Naive thymus-derived CD4-positive, alpha-beta T cell (primary cell): ENCODE data around the gene FBXW7. TPM values are rescaled to one million over a fixed set of nuclear protein-coding genes. Genes with fewer than 3 reads are reported as not detected.

Source experiments
- ATAC-seq: fragments of 150-1000 bp; cut with Tn5 transposase; 2 replicates; pipeline ENCODE4 v1.10.0; 2021; ENCODE audit warnings: mild to moderate bottlenecking, moderate library complexity
- CTCF ChIA-PET: fragments of 350-600 bp; sonication (Branson Sonifier 250); formaldehyde crosslinking; loops from one replicate; lab custom pipeline; 2021; ENCODE audit warnings: antibody characterized with exemption; lab: Charles Lee
- POLR2A ChIA-PET: fragments of 350-600 bp; sonication (Branson Sonifier 250); formaldehyde crosslinking; loops from one replicate; lab custom pipeline; 2021; ENCODE audit warnings: antibody characterized with exemption, inconsistent platforms; lab: Charles Lee
- DNase-seq, 9 donors: peaks; one replicate each; pipeline versions ENCODE4 v3.0.0 to v3.0.0-alpha.2; 2020 to 2022; ENCODE audit warnings: mixed read lengths in 1 of 9
- H3K27ac ChIP-seq: one replicate; pipeline ENCODE4 v1.7.0; 2013; ENCODE audit warnings: mild to moderate bottlenecking, low read depth, low read length, moderate library complexity
- H3K27me3 ChIP-seq, 2 donors: one replicate each; pipeline ENCODE4 v1.7.0; 2013; ENCODE audit warnings: low read length in 2 of 2, mild to moderate bottlenecking in 2 of 2, moderate library complexity in 2 of 2; ENCODE audit not compliant: control insufficient read depth in 2 of 2, insufficient read depth in 2 of 2
- H3K36me3 ChIP-seq, 3 experiments: 1 replicate in 2 of 3; 2 replicates in 1 of 3; pipeline ENCODE4 v1.7.0; 2013; ENCODE audit warnings: low read length in 3 of 3, mild to moderate bottlenecking in 3 of 3, moderate library complexity in 1 of 3; ENCODE audit not compliant: insufficient read depth in 3 of 3, control insufficient read depth in 2 of 3
- H3K4me1 ChIP-seq, 2 donors: one replicate each; pipeline ENCODE4 v1.7.0; 2013; ENCODE audit warnings: low read length in 2 of 2, mild to moderate bottlenecking in 2 of 2, moderate library complexity in 1 of 2; ENCODE audit not compliant: control insufficient read depth in 2 of 2, insufficient read depth in 2 of 2
- H3K4me3 ChIP-seq: 2 replicates; pipeline ENCODE4 v1.7.0; 2013; ENCODE audit warnings: mild to moderate bottlenecking, low read length
- H3K9me3 ChIP-seq, 3 experiments: 1 replicate in 2 of 3; 2 replicates in 1 of 3; pipeline ENCODE4 v1.7.0; 2013; ENCODE audit warnings: low read length in 3 of 3; ENCODE audit not compliant: control insufficient read depth in 2 of 3
- H3K27ac Mint-ChIP-seq, 9 donors: one replicate each; pipeline ENCODE4 v1.8.0; 2020 to 2022; ENCODE audit warnings: mixed read lengths in 9 of 9, mild to moderate bottlenecking in 8 of 9, moderate library complexity in 5 of 9, inconsistent platforms in 2 of 9
- H3K27me3 Mint-ChIP-seq, 5 donors: one replicate each; pipeline ENCODE4 v1.8.0; 2021 to 2022; ENCODE audit warnings: mixed read lengths in 5 of 5, mild to moderate bottlenecking in 1 of 5
- H3K36me3 Mint-ChIP-seq, 5 donors: one replicate each; pipeline ENCODE4 v1.8.0; 2020 to 2022; ENCODE audit warnings: mixed read lengths in 5 of 5, mild to moderate bottlenecking in 3 of 5, inconsistent platforms in 1 of 5
- H3K4me1 Mint-ChIP-seq, 7 donors: one replicate each; pipeline ENCODE4 v1.8.0; 2020 to 2022; ENCODE audit warnings: mixed read lengths in 7 of 7, mild to moderate bottlenecking in 3 of 7, inconsistent platforms in 1 of 7
- H3K4me3 Mint-ChIP-seq, 10 donors: one replicate each; pipeline ENCODE4 v1.8.0; 2020 to 2022; ENCODE audit warnings: mild to moderate bottlenecking in 10 of 10, mixed read lengths in 10 of 10, moderate library complexity in 6 of 10, inconsistent platforms in 2 of 10
- H3K9me3 Mint-ChIP-seq, 11 donors: one replicate each; pipeline ENCODE4 v1.8.0; 2020 to 2022; ENCODE audit warnings: mixed read lengths in 11 of 11, mild to moderate bottlenecking in 4 of 11, inconsistent platforms in 1 of 11, moderate library complexity in 1 of 11
- intact Hi-C, 2 donors: fragments of 100-400 bp; cut with micrococcal nuclease; formaldehyde crosslinking; loops; one replicate each; pipeline ENCODE4 v1.15.1; 2023
- polyA plus RNA-seq, 2 donors: library from polyadenylated mRNA; unstranded; fragments of 300-500 nt; fragmentation: Illumina TruSeq; gene quantifications; one replicate each; pipeline ENCODE4 v1.2.3, GENCODE V29; 2021
- total RNA-seq, 6 experiments: library from RNA in 5 of 6; stranded (reverse) in 5 of 6; gene quantifications; 1 replicate in 5 of 6; 2 replicates in 1 of 6; pipeline ENCODE4 v1.2.3 and lab custom pipeline; 2021 to 2026

The FBXW7 gene
- total and polyA plus RNA-seq, 7 experiments from 2014 or later: 40.4 to 139 (median 114) TPM

DNA sequence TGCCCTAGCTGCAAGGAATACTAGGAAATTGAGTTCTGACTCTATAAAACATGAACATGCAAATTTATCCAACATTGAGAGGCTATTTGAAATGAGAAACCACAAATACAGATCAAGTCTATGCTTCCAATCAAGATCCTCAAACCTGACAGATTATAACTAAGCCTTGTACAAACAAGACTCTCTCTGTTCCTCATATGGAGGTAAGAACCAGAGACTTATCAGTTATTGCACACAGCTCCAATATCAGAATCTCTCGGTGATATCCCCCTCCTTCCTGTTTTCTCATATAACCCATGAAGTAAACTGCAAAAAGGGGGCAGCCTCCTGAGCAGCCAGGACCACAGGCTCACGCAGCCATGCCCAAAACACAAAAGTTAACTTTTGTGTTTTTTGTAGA, 36.5 kb downstream of the FBXW7 start:
- Histone ChIP-seq H3K27ac (no peak overlapping the region), H3K27me3 (no peaks in the 10 kb centered on the region), H3K4me3 (no peak overlapping the region), H3K9me3 (no peaks in the 10 kb centered on the region), H3K36me3 (no peaks in the 10 kb centered on the region), H3K4me1 (no peaks in the 10 kb centered on the region)
- H3K36me3 Mint-ChIP-seq: peaks cover 0 to 10% (median 6%) of the 10 kb centered on the region in 5 donors
- ATAC-seq (no peak), DNase-seq (no peak)
- POLR2A ChIA-PET: interaction anchor here (0.7 to 0.9 kb wide), 2 partner anchors 143 to 177 kb away, joined by 3 read pairs; no protein-coding TSS in a partner anchor
- H3K27ac Mint-ChIP-seq: no peak overlapping the region
- H3K4me3 Mint-ChIP-seq: no peak overlapping the region
- CTCF ChIA-PET: interaction anchor here (0.8 to 10.5 kb wide), 5 partner anchors 13 to 649 kb away, joined by 3 to 167 read pairs (median 4); no protein-coding TSS in a partner anchor
- H3K27me3 Mint-ChIP-seq: no peaks in the 10 kb centered on the region
- H3K4me1 Mint-ChIP-seq: peaks cover 20 to 52% (median 47%) of the 10 kb centered on the region in 7 donors
- no peaks in the 10 kb centered on the region for H3K9me3 Mint-ChIP-seq
- intact Hi-C loops: no loop called here

GRCh38 chr4:152494020-152494419, 41.9 kb downstream of the FBXW7 start:
- H3K36me3 ChIP-seq: no peaks in the 10 kb centered on the region
- peaks cover 5 to 30% (median 19%) of the 10 kb centered on the region in 5 donors for H3K36me3 Mint-ChIP-seq
- no peak overlapping the region for H3K27ac ChIP-seq
- no peak overlapping the region for H3K4me3 Mint-ChIP-seq
- peaks cover 42 to 73% (median 56%) of the 10 kb centered on the region in 7 donors for H3K4me1 Mint-ChIP-seq
- peak overlapping the region in 1 of 9 donors; percentile 4 for H3K27ac Mint-ChIP-seq
- ChIA-PET CTCF (no interaction called here), POLR2A (no interaction called here)
- intact Hi-C loops: loop anchor here in 1 of 2 donors (5.0 kb wide), 1 partner anchor 42 kb away; no protein-coding TSS in a partner anchor
- H3K27me3 Mint-ChIP-seq: no peaks in the 10 kb centered on the region
- no peak overlapping the region for H3K4me3 ChIP-seq
- ATAC-seq (no peak), DNase-seq (no peak)
- H3K4me1 ChIP-seq: no peaks in the 10 kb centered on the region
- no peaks in the 10 kb centered on the region for H3K9me3 Mint-ChIP-seq
- no peaks in the 10 kb centered on the region for H3K27me3 ChIP-seq
- no peaks in the 10 kb centered on the region for H3K9me3 ChIP-seq

- H3K9me3 Mint-ChIP-seq: peaks cover 0 to 2% (median 0%) of the 10 kb centered on the region in 11 donors
- no peaks in the 10 kb centered on the region for H3K9me3 ChIP-seq
- H3K4me1 ChIP-seq: peaks cover 0 to 13% of the 10 kb centered on the region in 2 donors
- H3K4me3 ChIP-seq: no peak overlapping the region
- no peaks in the 10 kb centered on the region for H3K27me3 ChIP-seq
- ChIA-PET CTCF (no interaction called here), POLR2A (no interaction called here)
- DNase-seq (no peak), ATAC-seq (no peak)
- H3K4me3 Mint-ChIP-seq: no peak overlapping the region
- intact Hi-C loops: no loop called here
- no peak overlapping the region for H3K27ac Mint-ChIP-seq
- peaks cover 0 to 3% (median 0%) of the 10 kb centered on the region in 3 experiments for H3K36me3 ChIP-seq
- peaks cover 5 to 14% (median 7%) of the 10 kb centered on the region in 5 donors for H3K36me3 Mint-ChIP-seq
- peaks cover 41 to 70% (median 59%) of the 10 kb centered on the region in 7 donors for H3K4me1 Mint-ChIP-seq
- no peaks in the 10 kb centered on the region for H3K27me3 Mint-ChIP-seq
- H3K27ac ChIP-seq: no peak overlapping the region
Measured at GRCh38 chr4:152488246-152488645, 47.6 kb downstream of the FBXW7 start.

DNA sequence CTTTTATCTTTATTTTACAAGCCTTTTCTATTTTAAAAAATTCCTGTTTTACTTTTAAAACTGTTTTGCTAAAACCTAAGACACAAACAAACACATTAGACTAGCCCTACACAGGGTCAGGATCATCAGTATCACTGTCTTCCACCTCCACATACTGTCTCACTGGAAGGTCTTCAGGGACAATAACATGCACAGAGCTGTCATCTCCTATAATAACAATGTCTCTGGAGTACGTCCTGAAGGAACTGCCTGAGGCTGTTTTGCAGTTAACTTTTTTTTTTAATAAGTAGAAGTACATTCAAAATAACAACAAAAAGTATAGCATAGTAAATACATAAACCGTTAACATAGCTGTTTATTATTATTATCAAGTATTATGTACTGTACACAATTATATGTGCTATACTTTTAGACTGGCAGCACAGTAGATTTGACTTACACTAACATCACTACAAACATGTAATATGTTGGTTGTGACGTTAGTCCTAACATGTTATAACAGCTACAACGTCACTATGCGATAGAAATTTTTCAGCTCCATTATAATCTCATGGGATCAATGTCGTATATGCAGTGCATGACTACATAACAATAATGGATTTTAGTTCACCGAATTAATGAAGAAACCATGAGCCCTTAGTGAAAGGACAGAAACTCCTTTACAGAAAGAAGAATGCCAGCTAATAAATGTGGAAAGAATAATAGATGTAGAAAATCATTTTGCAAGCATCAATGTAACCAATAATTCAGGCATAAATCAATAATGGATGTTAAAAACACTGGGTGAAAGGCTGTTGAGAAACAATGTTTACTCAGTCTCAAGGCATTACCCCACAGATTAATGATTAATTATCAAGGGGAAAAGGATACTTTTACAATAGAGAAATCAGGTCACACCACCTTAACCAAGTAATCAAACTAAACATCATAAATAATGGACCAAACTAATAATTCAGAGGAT, 49.2 kb downstream of the FBXW7 start:
- H3K27me3 ChIP-seq: no peaks in the 10 kb centered on the region
- Mint-ChIP-seq H3K4me1 (peaks cover 35 to 57% (median 50%) of the 10 kb centered on the region in 7 donors), H3K27me3 (no peaks in the 10 kb centered on the region), H3K36me3 (peaks cover 0 to 16% (median 8%) of the 10 kb centered on the region in 5 donors), H3K4me3 (peak overlapping the region in 1 of 10 donors; percentile 48), H3K9me3 (peaks cover 0 to 3% (median 0%) of the 10 kb centered on the region in 11 donors), H3K27ac (peak overlapping the region in 3 of 9 donors; percentile 21 to 79 (median 34))
- peaks cover 0 to 3% (median 0%) of the 10 kb centered on the region in 3 experiments for H3K36me3 ChIP-seq
- ATAC-seq (no peak), DNase-seq (no peak)
- intact Hi-C loops: loop anchor here in 1 of 2 donors (2.0 kb wide), 1 partner anchor 16 kb away; no protein-coding TSS in a partner anchor
- POLR2A ChIA-PET: interaction anchor here (0.6 kb wide), 1 partner anchor 579 kb away, joined by 4 read pairs; no protein-coding TSS in a partner anchor
- peaks cover 0 to 13% of the 10 kb centered on the region in 2 donors for H3K4me1 ChIP-seq
- CTCF ChIA-PET: interaction anchor here (0.7 to 1.4 kb wide), 2 partner anchors 12 to 15 kb away, joined by 3 to 5 read pairs; no protein-coding TSS in a partner anchor
- H3K9me3 ChIP-seq: no peaks in the 10 kb centered on the region
- H3K27ac ChIP-seq: no peak overlapping the region
- H3K4me3 ChIP-seq: no peak overlapping the region

DNA sequence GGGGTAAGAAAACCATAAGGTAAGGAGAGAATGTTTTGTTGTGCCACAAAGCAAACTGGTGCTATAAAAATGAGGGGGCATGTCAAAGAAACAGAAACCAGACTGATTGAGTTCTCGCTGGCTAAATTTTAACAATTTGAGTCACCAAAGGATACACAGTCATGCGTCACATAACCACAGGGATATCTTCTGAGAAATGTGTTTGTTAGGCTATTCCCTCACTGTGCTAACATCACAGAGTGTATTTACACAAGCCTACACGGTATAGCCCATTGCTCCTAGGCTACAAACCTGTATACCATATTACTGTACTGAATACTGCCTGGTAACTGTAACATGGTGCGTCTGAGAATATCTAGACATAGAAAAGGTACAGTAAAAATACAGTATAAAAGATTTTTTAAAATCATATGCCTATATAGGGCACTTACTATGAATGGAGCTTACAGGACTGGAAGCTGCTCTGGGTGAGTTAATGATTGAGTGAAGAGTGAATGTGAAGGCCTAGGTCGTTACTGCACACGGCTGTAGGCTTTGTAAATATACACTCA, 50.1 kb downstream of the FBXW7 start:
- CTCF ChIA-PET: interaction anchor here (1.4 kb wide), 1 partner anchor 16 kb away, joined by 5 read pairs; no protein-coding TSS in a partner anchor
- Histone ChIP-seq H3K36me3 (peaks cover 0 to 3% (median 0%) of the 10 kb centered on the region in 3 experiments), H3K9me3 (no peaks in the 10 kb centered on the region), H3K4me3 (no peak overlapping the region), H3K27ac (no peak overlapping the region), H3K27me3 (no peaks in the 10 kb centered on the region), H3K4me1 (peaks cover 0 to 13% of the 10 kb centered on the region in 2 donors)
- H3K27me3 Mint-ChIP-seq: no peaks in the 10 kb centered on the region
- POLR2A ChIA-PET: no interaction called here
- peaks cover 4 to 25% (median 12%) of the 10 kb centered on the region in 5 donors for H3K36me3 Mint-ChIP-seq
- peaks cover 0 to 4% (median 1%) of the 10 kb centered on the region in 11 donors for H3K9me3 Mint-ChIP-seq
- intact Hi-C loops: loop anchor here (1.0 to 2.0 kb wide), 6 partner anchors 15 to 386 kb away; partner anchors contain the start of genes ARFIP1 (in 1 of the 2), FBXW7 (in 1 of the 2) and TIGD4 (in 1 of the 2)
- H3K4me3 Mint-ChIP-seq: peak overlapping the region in 2 of 10 donors; percentile 10 to 74
- peak overlapping the region in 3 of 9 donors; percentile 30 to 79 (median 40) for H3K27ac Mint-ChIP-seq
- ATAC-seq (peak; percentile 97), DNase-seq (peak in 7 of 9 donors; percentile 10 to 49 (median 35))
- peaks cover 30 to 56% (median 45%) of the 10 kb centered on the region in 7 donors for H3K4me1 Mint-ChIP-seq

GRCh38 chr4:152482211-152482610, 53.7 kb downstream of the FBXW7 start:
- H3K9me3 ChIP-seq: no peaks in the 10 kb centered on the region
- ChIA-PET POLR2A (no interaction called here), CTCF (no interaction called here)
- H3K36me3 Mint-ChIP-seq: peaks cover 4 to 39% (median 27%) of the 10 kb centered on the region in 5 donors
- H3K4me3 Mint-ChIP-seq: no peak overlapping the region
- ATAC-seq (no peak), DNase-seq (no peak)
- intact Hi-C loops: no loop called here
- peaks cover 31 to 60% (median 53%) of the 10 kb centered on the region in 7 donors for H3K4me1 Mint-ChIP-seq
- H3K27ac ChIP-seq: no peak overlapping the region
- peaks cover 0 to 5% (median 2%) of the 10 kb centered on the region in 11 donors for H3K9me3 Mint-ChIP-seq
- H3K36me3 ChIP-seq: peaks cover 0 to 3% (median 0%) of the 10 kb centered on the region in 3 experiments
- no peaks in the 10 kb centered on the region for H3K27me3 Mint-ChIP-seq
- H3K27me3 ChIP-seq: no peaks in the 10 kb centered on the region
- H3K4me3 ChIP-seq: no peak overlapping the region
- H3K27ac Mint-ChIP-seq: no peak overlapping the region
- H3K4me1 ChIP-seq: peaks cover 0 to 13% of the 10 kb centered on the region in 2 donors
